Loucy (cell line): Measurements from ENCODE around the gene CRABP2.

ENCODE experiments used
- EZH2phosphoT487 ChIP-seq: fragments of 200-600 bp; IDR thresholded peaks from 2 replicates; pipeline ENCODE4 v1.6.1; 2018; ENCODE audit warnings: antibody characterized with exemption, mild to moderate bottlenecking, moderate library complexity, borderline replicate concordance
- TF ChIP-seq, protein P1 (sequence below): fragments of 200-600 bp; sonication (generic); conservative IDR thresholded peaks from 2 replicates; pipeline ENCODE4 v1.5.1; 2014; ENCODE audit warnings: mild to moderate bottlenecking, antibody characterized with exemption, low read length

DNA sequence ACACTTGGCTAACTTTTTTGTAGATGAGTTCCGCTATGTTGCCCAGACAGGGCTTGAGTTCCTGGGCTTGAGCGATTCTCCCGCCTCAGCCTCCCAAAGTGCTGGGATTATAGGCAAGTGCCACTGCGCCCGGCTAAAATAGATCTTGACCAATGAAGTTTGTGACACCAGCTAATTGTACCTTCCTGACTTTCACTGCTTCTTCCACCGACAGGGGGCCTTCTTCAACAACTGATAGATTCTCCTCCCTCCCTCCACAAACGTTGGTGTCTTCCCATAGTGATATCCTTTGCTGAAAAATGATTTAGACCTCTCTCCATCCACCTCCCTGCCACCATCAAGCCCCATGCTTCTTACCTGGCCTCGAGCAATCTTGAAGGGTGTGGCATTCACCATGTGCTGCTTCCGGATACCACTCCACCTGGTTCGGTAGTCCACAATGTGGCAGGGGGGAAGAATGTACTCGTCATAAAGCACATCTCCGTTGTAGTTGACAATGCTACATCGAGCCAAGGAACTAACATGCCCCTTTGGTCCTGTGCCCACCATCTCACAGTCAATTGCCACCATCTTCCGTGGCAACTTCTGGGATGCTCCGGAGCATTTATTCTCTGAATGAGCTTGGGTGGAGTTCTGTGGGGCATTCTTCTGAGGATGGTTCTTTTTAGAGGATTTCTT is 21.3 kb upstream of the CRABP2 start:
- TF ChIP-seq, protein P1, sequence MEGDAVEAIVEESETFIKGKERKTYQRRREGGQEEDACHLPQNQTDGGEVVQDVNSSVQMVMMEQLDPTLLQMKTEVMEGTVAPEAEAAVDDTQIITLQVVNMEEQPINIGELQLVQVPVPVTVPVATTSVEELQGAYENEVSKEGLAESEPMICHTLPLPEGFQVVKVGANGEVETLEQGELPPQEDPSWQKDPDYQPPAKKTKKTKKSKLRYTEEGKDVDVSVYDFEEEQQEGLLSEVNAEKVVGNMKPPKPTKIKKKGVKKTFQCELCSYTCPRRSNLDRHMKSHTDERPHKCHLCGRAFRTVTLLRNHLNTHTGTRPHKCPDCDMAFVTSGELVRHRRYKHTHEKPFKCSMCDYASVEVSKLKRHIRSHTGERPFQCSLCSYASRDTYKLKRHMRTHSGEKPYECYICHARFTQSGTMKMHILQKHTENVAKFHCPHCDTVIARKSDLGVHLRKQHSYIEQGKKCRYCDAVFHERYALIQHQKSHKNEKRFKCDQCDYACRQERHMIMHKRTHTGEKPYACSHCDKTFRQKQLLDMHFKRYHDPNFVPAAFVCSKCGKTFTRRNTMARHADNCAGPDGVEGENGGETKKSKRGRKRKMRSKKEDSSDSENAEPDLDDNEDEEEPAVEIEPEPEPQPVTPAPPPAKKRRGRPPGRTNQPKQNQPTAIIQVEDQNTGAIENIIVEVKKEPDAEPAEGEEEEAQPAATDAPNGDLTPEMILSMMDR: peak; percentile 76
- no peak for TF ChIP-seq EZH2phosphoT487
